Forelimb muscle (tissue), 1 donor: ENCODE results near the gene SMAD5. TPM values are rescaled to one million over a fixed set of nuclear protein-coding genes. Genes with fewer than 3 reads are reported as not detected.
A peak's percentile ranks its signal among the peaks of the same experiment; 100 is the strongest.

ENCODE experiments used
- DNase-seq: peaks from one replicate; pipeline ENCODE4 v3.0.0-alpha.2; 2013; ENCODE audit warnings: low read depth
- polyA plus RNA-seq: library from polyadenylated mRNA; unstranded; fragments of 120-200 nt; gene quantifications from one replicate; pipeline ENCODE4 v1.2.1, GENCODE V29; 2013; ENCODE audit not compliant: insufficient read length

Gene SMAD5
- polyA plus RNA-seq, 1 donor: 39.8 TPM

DNA sequence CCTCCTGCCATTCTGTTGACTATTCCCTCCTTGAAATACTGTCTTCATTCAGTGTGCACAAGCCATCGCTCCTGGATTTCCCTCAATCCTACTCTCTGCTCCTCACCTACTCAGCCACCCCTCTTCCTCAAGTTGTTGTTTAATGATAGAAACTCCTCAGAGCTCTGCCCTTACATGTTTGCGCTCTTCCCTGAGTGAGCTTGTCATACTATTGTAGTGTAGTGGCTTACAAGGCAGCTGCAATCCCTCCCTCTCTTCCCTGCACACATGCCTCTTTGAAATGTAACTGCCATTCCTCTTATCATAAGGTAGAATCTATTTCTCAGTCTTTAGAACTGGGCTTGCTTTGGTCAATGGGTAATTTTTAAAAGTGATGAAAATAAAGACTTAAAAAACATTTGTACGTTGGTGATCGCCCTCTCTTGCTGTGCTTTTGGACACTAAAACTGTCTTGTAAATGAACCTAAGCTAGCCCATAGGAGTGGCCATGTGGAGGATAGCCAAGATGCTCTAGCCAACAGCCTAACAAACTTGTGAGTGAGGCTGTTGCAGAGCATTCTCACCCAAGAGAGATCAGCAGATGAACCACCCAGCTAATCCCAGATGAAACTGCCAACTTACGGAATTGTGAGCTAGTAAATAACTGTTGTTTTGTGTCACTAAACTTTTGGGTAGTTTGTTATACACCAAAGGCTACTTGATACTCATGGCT, 18.1 kb upstream of the SMAD5 start:
- DNase-seq: no peak

DNA sequence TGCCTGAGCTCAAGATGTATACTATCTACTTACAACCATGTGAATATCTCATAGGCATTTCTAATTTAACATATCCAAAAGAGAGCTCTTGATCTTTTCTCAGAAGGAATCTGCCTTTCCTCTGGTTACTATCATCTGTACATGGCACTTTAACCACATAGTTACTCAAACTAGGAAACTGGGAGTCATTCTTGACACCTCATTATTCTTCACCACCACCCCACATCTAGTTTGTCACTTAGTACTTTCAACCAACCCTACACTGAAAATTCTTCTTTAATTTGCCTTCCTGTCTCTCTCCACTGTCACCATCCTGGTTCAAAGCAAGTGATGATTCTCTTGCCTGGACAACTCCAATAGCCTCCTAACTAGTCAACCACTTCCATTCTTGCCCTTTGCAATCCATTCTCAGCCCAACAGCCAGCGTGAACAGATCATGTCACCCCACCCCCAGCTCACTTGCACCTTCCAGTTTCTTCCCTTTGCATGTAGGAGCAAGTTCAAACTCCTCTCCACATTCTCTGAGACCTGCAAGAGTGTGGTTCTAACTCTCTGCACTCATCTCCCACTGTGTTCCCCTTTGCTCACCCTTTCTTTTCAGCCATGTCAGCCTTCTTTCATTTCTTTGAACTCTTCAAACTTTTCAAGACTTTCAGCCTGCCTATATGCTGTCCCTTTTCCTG, 17.3 kb upstream of the SMAD5 start:
- DNase-seq: no peak

DNA sequence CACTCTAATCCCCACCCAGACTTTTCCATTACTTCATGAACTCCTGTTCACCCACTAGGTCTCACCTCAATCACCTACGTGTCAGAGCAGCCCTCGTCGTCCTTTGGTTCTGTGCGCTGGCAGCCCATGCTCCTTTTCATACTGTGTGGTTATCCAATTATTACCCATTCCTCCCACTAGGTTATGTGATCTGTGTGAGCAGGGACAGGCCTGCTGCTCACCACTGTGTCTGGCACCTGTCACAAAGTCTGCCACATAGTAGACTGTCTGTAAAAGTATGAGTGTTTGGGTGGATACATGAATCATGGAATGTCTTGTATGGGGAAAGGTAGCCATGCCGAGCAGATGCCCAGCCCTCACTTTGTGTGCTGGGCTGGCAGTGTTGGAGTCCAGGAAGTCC, 12.1 kb upstream of the SMAD5 start:
- no peak for DNase-seq

DNA sequence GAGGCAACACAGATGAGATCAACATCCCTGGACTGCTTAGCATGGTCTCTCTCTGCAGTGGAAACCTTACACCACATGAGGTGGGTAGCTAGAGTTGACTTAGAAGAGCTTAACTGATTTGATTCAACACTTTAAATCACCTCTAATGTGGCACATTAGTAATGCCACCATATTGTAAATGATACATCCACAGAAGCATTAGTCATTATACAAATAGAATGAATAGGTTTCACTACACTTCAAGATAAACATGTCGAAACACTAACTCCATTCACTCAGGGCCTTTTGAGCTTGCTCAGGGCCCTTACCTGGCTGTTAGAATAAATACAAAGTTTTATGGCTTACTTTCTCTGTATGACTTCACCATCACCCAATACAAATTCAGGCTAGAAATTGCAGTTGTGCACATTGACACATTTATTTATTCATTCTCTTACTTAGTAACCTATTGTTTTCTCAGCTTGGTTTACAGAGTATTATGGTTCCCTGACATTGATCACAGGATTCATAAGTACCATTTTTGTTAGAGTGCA, 9.3 kb upstream of the SMAD5 start:
- no peak for DNase-seq

DNA sequence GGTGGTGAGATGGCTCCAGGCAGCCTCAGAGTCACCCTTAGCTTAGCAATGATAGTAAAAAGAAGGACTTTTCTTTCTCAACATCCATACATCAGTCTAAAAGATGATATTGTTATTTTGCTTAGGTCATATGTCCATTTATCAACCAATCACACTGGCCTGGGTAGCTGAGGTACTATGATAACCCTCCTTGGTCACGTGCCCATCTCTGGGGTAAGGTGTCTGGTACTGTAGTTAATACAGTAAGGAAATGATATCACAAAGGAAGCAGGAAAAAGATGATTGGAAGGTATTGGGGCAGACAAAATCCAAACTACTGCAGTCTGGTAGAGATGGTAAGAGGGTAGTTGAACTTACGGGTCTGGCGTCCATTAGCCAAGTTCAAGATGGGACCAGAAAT, 5.1 kb upstream of the SMAD5 start:
- DNase-seq: no peak

DNA sequence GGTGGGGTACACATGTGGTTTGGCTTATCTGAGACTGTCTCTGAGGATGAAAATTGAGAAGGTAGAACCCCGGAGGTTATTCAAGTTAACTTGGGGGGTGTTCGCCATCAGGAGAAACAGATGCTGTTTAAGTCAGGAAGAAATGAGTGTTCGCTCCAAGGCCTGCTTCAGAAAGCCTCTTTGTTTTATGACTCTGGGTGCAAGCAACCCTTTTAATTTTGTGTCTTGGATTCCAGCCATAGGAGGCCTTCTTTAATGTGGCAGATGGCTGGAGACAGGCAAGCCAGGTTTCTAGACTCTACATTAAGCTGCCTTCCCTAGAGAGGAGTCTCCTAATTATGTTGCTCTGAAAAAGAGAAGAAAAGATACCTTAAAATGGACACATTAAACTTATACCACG, 4.2 kb upstream of the SMAD5 start:
- no peak for DNase-seq

DNA sequence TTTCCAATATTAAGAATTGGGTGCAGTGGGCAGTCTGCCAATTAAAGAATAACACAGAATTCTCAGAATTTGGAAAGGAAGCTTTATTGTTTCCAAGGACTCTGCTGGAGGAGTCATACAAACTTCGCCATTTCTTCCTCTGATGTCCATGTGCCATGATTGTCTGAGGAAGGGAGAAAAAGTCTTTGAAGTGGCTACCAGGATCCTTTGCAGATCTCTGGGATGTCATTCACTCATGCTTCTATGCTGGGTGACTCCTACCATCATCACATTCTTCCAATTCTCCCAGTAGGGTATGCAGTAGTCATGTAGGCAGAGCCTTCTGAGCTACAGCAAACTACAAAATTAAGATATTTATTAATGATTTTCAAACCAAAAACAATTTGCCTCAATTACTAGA, 3.2 kb upstream of the SMAD5 start:
- DNase-seq: no peak

DNA sequence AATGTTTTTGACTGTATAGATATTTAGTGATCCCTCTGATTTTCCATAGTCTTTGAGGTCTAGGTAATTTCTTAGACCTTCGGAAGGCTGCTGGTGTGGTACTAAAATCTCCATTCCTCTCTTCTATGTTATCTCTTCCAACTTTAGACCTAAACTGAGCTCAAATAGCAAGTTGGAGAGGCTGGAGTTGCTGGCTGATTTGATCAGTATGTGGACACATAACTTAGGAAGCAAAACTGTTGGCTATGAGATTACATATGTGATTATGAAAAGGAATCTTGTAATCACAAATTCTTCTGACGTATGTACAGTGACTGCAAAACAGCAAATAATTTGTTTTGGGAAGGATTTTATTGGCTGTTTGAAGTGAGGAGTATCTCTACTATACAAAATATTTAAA, 2.1 kb upstream of the SMAD5 start:
- DNase-seq: no peak

DNA sequence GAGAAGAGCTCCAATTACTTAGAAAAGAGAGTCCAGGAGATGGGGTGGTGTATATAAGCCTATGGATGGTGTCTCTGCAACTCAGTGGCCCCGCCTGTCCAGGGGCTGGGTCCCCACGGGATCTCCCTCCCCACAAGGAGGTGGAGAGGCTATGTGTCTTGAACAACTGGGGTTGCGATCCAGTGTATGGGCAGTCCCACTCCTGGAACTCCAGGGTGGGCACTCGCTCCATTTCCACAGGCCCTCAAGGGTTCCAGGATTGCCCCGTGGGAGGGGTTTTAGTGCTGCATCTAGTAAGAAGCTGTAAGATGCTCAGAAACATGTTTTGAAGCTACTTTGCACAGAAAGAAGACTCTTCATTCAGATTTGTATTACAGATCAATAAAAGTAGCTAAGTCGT, 558 bp upstream of the SMAD5 start:
- DNase-seq: no peak

DNA sequence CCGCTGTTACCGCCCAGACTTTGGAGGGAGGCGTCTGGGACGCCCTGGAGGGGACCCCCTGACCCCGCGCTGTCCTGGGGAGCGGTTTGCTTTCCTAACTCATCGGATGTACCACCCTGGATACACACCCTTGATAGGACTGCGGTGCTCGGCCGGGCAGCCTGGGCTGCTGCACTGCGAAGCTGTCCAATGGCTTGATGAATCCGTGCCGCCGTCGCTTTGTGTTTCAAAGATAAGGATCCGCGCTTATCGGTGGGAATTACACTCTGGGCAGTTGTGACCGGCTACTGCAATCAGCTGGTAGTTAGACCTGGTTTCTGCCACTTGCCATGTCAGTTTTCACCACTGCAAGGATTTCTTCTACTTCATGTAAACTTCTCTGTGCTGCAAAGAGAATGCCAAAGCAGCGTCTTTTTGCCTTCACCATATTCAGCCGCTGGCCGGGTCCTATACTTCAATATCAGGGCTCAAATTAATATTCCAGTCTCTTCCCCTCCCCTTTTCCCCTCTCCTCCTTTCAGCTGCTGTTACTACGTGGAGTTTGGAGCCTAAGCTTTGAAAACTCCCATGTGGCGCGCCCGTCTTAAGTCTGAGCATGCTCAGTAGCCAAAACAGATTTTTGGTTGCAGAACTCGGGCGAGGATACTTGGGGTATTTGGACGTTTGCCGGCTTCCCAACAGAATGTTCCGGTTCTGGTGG, 727 bp downstream of the SMAD5 start:
- DNase-seq: peak; percentile 46

DNA sequence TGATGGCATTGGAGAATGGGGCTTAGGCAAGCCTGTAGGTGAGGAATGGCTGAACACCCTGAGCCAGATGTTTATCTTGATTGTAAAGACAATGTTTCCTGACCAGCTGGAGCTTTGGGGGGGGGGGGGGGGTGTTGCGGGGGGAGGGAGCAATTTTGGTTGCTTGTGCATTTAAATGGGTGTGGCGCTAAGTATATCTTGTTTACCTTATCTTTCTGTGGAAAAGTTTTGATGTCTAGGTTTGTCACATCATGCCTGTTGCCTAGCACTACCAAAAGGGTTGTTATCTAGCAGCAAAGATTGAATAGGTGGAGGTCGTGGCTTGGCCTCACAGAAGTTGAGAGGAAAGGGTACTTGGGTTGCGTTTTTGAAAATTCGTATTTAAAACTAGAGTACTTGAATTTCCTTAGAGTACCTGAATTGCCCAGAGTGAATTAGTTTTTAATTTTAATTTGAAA, 1.3 kb downstream of the SMAD5 start:
- DNase-seq: no peak

DNA sequence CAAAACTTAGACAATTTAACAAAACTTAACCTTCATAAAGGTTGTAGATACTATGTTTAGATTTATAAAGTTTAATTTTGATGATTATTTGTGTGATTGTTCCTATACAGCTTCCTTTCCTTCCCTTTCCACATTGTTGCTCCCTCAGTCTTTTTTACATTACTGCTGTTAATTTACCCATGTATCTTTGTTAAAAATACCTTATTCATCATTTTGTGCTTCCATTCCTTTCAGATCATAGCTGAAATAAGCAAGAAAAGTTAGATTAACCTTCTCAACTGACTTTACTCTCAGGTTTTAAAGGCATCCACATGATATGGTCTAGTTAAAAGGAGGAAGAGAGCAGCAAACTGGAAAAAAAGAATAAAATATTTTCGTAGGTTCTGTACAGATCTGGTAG, 2.0 kb downstream of the SMAD5 start:
- DNase-seq: no peak

DNA sequence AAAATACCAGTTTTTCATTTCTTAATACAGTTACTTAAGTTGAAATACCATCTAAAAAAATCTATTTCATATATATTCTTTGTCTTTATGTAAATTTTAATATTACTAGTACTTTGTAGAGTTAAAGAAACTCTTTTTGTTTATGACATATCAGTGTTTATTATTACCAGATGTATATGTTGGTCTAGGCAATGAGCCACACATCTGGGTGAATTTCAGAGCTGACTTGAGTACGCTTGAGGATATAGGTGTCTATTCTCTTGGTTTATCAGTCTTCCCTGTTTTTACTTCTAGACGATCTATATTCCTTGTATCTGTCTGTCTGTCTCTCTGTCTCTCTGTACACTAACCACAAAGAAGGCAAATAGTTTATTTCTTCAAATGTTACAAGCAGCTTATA, 2.9 kb downstream of the SMAD5 start:
- no peak for DNase-seq

DNA sequence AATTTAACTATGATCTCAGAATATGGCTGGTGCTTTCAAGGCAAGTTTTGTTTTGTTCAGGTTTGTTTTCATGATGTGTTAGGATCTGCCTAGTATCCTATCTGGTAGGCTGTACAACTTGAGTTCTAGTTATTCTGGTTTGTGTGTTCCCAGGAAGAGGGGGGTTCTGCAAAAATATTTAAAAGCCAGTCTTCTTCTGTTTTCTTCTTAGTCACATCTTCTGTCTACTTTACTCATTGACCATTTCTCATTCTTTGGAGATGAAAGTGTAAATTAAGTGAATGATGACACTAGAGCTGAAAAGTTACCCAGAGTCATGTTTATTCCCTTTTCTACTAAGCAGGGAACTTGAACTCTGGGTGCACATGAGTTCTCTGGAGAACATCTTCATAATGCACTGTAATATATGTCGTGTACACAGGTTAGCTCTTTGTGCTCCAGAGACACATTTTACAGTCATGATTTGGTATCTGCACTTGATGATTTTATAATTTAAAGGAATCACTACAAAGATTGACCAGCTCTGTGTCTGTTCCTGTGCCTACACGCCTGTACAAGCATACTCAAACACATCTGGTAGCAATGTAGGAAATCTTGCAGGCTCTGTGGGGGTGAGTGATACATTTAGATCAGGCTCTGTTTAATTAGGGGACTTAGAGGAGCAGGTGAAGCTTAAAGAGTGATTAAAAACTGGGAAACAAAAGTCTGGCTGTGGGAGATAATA, 5.0 kb downstream of the SMAD5 start:
- no peak for DNase-seq

DNA sequence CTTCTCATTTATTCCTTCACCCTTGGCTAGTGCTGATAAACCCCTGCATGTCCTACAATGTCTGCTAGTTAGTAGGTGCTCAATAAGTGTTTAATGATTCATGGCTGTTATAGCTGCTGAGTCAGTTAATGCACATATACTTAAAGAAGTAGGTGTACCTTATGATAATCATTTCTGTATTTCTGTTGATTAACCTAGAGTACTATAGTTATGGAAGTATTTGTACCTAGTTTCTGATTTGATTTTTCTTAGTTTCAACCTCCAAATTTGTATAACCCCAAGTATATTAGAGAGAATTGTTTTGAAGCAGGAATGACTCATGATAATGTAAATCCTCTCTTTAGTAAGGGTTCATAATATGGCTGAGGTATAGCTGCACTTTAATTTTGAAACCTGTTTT, 8.9 kb downstream of the SMAD5 start:
- DNase-seq: no peak

DNA sequence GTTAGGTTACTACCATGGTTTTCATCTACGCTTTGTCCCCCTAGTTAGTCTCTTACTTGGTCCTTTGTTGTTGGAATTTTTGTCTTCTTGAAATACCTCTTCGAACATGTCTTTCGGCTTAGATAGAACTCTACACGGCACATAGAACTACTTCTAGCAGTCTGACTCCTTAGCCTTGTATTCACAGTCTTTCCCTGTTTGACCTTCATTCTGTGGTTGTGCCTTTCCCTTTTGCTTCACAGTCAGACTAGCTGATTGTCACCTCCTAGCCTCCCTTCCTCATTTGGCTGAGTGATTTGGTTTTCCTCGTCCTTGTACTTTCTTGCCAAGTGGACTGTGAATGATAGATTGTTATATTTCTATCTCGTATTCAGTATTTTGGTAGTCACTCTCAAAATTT, 10.7 kb downstream of the SMAD5 start:
- DNase-seq: no peak

DNA sequence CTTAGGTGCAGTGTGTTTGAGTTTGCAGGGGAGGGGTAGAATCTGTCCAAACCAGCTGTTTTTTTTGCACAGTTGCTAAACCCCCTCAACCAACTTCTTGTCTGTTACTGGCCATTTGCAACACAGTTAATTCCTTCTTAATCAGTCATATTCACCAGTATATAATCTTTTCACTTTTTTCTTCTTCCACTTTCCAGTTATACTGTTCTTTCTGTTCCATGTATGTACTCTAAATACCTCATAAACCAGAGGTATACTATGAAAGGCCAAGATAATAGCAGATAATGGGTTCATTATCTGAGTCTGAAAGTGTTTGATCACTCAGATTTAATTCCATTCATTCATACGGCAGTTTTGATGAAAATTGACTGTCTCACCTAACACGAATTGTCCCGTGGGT, 11.1 kb downstream of the SMAD5 start:
- DNase-seq: no peak

DNA sequence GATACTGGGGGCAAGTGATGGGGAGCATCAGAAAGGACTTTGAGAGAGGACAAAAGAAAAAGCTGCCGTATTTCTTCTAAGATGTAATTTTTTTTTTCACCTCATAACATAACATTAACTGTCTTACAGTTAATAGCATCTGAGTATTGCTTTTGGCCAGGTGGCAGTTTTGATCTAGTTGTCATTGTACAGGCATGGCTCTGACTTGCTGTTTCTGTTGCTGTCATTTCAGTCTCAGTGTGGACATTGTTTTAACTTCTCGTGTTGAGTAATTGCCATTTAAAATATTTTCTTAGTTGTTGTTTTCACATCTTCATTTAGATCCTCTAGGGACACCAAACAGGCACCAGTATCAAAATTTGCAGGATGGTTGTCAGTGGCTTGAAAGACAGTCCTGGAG, 12.4 kb downstream of the SMAD5 start:
- no peak for DNase-seq

DNA sequence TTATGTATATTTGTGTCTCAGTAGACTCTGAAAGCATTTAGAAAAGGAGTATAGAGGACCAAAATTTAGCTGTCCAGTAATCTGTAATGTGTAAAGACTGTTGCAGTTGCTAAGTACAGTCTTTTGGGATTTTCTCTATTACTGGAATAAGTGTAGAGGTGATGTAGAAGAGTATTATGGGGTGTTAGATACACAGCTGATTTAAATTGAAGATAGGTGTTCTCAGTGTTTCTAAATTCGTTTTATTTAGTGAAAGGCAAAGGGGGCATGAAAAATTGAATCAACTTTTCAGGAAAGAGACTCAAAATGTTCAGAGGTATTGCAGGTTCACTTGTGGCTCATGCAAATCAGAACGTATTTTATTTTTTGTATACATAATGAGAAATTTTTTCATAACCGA, 13.6 kb downstream of the SMAD5 start:
- DNase-seq: no peak

DNA sequence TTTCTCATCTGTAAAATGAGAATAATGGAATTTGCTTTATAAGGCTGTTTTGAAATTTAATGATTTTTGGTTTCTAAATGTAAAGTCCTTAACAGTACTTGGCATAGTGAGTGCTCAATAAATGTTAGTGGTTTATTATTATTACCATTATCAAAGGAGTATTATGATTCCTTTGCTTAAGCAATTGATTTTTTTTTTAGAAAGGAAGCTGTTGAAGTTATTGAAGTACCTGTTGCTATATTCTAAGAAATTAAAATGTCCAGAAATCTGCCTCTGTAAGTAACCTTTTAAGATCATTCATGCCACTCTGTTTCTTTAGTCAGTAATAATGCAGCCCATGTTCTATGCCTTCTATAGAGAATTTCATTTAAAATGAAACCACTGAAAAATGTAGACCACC, 15.0 kb downstream of the SMAD5 start:
- no peak for DNase-seq

DNA sequence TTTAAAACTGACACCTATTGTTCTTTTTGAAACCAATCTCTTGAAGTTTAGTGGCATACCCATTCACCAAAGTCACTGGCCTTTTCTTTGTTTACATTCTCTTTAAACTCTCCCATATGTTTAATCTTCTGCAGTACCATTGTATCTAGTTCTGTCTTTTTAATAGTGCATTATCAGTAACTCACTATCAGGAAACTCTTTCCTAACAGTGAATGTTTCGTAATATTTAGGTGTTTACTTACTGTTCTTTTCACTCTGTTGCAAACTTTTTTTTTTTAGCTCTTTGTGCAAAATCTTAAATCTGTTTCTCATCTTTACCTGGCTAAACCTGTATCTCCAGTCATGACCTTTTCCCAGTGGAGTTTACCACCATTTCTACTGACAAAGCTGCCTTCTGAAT, 17.2 kb downstream of the SMAD5 start:
- no peak for DNase-seq

DNA sequence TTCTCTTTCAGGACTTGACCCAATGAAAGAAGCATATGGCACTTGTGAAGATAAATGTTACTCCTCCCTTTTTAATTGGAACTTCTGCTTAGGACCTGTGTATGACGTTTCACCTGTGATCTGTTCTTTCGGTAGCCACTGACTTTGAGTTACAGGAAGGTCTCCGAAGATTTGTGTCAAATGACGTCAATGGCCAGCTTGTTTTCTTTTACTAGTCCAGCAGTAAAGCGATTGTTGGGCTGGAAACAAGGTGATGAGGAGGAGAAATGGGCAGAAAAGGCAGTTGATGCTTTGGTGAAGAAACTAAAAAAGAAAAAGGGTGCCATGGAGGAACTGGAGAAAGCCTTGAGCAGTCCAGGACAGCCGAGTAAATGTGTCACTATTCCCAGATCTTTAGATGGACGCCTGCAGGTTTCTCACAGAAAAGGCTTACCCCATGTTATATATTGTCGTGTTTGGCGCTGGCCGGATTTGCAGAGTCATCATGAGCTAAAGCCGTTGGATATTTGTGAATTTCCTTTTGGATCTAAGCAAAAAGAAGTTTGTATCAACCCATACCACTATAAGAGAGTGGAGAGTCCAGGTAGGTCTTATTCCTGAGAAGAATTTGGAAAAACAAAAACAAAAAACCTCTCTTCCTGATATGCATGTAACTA, 21.1 kb downstream of the SMAD5 start:
- no peak for DNase-seq
